ENCODE measurements around the gene HECA. TPM values are rescaled to one million over a fixed set of nuclear protein-coding genes. Genes with fewer than 3 reads are reported as not detected.
"Not testable (repeated sequence)": the region's sequence is repeated elsewhere in the genome, so short reads cannot be mapped to it uniquely, and the experiment has no call there.

HECA gene
- 10 to 100 TPM; 59.6 to 83.3 TPM for total RNA-seq

- Mint-ChIP-seq H3K9me3 (no peaks in the 10 kb centered on the region), H3K27ac (peak within 1 kb of the TSS; percentile 97 to 99), H3K36me3 (peaks cover 27 to 47% of the 10 kb centered on the region in 2 donors)
- DNase-seq (ENCODE audit: low spot score in 2 of 2): peak; percentile 96 to 99
- ATAC-seq: peak; percentile 75 to 87
Measured at GRCh38 chr6:139134817-139135577, at the start of gene HECA. TSS of gene HECA (plus strand) at chr6:139135080. CDS start at chr6:139135397, 317 bp downstream.

DNA sequence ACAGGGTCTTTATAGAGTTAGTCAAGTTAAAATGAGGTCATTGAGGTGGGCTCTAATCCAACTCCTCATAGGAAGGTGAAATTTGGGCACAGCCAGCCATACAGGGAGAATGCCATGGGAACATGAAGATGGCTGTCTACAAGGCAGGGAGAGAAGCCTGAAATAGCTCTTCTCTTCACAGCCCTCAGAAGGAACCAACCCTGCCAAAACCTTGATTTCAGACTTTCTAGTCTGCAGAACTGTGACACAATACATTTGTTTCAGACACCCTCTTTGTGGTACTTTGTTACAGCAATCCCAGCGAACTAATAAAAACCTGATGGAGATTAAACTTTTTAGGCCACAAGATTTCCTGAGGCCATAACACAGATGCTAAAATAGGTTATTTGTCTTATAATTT lies 43.1 kb upstream of the HECA start:
- ATAC-seq (no peak), DNase-seq (ENCODE audit: low spot score in 2 of 2) (no peak)
- H3K9me3 Mint-ChIP-seq: peaks cover 18 to 26% of the 10 kb centered on the region in 2 donors
- H3K36me3 Mint-ChIP-seq: peaks cover 15 to 30% of the 10 kb centered on the region in 2 donors
- no peak overlapping the region for H3K27ac Mint-ChIP-seq

DNA sequence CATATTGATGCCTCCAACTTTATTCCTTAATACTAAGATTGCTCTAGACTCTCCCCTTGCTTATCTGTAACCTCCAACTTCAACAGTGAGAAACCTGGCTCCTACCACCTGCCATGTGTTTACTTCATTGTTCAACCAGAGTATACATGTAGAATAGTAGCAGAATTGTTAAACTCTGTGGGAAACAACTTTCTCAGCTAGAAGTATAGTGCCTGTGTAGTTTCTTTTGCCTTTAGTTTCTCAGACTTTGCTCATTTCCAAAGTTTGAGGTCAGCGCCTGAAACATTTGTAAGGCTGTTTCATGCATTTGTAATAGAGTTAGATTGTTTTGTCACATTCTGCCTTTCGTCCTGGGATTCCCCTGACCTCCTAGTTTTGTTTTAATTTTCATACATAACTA lies 34.9 kb upstream of the HECA start:
- peak in 1 of 2 donors; percentile 17 for DNase-seq (ENCODE audit: low spot score in 2 of 2)
- H3K27ac Mint-ChIP-seq: peak overlapping the region in 1 of 2 donors; percentile 48

GRCh38 chr6:139107051-139107450 lies 27.8 kb upstream of the HECA start:
- ATAC-seq (no peak), DNase-seq (ENCODE audit: low spot score in 2 of 2) (no peak)
- Mint-ChIP-seq H3K27ac (no peak overlapping the region), H3K36me3 (no peaks in the 10 kb centered on the region), H3K9me3 (no peaks in the 10 kb centered on the region)

More for the DNA sequence above, 34.9 kb upstream of the HECA start:
- peaks cover 0 to 4% of the 10 kb centered on the region in 2 donors for H3K9me3 Mint-ChIP-seq
- H3K36me3 Mint-ChIP-seq: no peaks in the 10 kb centered on the region
- peak; percentile 86 to 98 for ATAC-seq

DNA sequence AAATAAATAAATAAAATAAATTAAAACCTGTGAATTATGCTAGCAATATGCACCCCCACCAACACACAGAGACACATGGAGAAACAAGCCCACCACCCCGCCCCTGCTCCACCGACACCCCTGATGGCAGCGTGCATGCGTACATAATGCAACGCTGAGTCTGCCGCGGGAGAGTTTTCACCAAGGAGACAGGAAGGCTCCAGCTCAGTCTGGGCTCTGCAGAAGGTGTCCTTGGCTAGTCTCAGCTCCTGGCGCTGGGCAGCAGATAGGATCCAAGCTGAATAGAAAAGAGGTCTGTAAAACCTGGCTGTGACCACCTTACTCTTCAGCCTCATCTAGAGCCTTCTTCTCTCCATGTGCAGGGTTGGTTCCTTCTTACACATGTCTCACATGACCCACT lies 26.5 kb upstream of the HECA start:
- no peak for DNase-seq (ENCODE audit: low spot score in 2 of 2)

DNA sequence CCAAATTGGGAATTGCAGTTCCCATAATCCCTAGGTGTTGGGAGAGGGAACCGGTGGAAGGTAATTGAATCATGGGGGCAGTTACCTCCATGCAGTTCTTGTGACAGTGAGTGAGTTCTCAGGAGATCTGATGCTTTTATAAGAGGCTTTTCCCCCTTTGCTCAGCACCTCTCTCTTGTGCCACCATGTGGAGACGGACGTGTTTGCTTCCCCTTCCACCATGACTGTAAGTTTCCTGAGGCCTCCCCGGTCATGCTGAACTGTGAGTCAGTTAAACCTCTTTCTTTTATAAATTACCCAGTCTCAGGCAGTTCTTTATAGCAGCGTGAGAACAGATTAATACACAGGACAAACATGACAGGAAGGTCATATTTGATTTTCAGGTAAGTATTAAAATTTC lies 25.3 kb upstream of the HECA start:
- Mint-ChIP-seq H3K36me3 (no peaks in the 10 kb centered on the region), H3K9me3 (no peaks in the 10 kb centered on the region), H3K27ac (no peak overlapping the region)
- no peak for DNase-seq (ENCODE audit: low spot score in 2 of 2)
- peak; percentile 26 to 42 for ATAC-seq

More for the DNA sequence above, 26.5 kb upstream of the HECA start:
- Mint-ChIP-seq H3K27ac (no peak overlapping the region), H3K9me3 (no peaks in the 10 kb centered on the region), H3K36me3 (no peaks in the 10 kb centered on the region)
- no peak for ATAC-seq

DNA sequence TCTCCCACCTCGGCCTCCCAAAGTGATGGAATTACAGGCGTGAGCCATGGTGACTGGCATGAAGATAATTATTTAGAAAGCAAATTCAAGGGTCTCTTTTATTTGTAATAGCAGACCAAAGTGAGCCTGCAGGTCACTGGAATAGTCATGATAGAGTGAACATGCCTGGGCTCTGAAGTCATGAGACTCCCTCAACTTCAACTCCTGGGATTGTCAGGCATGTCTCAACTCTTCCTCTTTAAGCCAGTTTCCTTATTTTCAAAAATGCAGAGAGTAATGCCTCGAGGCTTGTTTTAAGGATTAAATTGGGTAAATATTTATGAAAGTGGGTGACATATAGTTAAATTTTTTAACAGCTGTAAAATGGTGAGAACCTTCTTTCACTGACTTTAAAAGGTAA lies 22.7 kb upstream of the HECA start:
- Mint-ChIP-seq H3K9me3 (no peaks in the 10 kb centered on the region), H3K36me3 (no peaks in the 10 kb centered on the region), H3K27ac (no peak overlapping the region)
- no peak for DNase-seq (ENCODE audit: low spot score in 2 of 2)
- no peak for ATAC-seq

- Mint-ChIP-seq H3K36me3 (peaks cover 0 to under 1% of the 10 kb centered on the region in 2 donors), H3K27ac (peak overlapping the region; percentile 30 to 65)
Measured at GRCh38 chr6:139112561-139112960, 22.3 kb upstream of the HECA start.

DNA sequence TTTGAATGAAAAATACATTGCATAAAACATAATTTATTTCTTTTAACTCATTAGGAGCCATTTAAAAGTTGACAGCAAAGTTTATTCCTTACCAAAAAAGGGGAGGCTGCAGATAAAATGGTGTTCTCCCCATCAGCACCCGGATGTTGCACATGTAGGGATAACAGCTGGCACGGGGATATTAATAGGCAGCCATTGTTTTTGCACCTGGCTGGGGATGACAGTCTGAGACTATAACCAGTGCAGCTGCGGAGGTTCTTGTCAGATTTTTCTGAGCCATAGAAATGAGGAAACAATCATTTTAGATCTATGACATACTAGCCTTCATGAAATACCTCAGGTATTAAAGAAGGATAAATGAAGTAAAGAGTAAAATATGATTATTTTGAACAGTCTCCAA lies 20.1 kb upstream of the HECA start:
- no peak overlapping the region for H3K27ac Mint-ChIP-seq
- ATAC-seq: no peak
- H3K9me3 Mint-ChIP-seq: peaks cover under 1 to 9% of the 10 kb centered on the region in 2 donors

More at GRCh38 chr6:139112561-139112960, 22.3 kb upstream of the HECA start:
- no peak for ATAC-seq
- no peak for DNase-seq (ENCODE audit: low spot score in 2 of 2)
- H3K9me3 Mint-ChIP-seq: peaks cover 0 to under 1% of the 10 kb centered on the region in 2 donors

DNA sequence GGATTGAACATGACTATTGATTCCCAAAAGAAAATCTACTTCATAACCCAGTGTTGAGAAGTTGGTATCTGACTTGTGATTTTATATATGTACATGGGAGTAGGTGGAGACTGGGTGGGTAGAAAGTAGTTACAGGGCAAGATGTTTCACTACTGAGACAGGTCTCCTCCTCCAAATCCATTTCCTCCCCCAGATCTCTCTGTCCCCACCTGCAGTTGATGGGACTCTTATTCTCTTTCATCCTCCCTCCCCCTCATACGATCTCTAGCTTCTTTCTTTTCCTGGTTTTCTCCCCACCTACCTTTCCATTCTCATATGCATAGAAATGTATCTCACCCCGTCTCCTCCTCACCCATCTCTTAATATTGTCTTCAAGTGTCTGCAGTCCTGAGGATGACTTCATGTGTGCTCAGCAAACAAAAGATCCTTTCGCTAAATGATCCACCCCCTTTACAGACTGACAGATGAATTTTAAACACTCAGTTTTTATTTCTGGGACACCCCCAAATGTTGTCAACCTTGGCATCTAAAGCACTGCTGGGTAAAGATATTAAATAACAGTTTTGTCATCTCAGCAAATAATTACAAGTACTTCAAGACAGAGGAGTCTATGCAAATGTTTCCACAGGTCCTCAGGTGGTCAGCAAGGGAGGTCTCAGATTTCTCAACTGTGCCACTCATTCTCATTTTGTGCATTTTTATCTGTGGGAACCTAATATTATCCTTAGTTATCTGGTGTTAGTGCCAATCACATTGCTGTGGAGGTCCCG lies 18.7 kb upstream of the HECA start:
- peak overlapping the region in 1 of 2 donors; percentile 70 for H3K27ac Mint-ChIP-seq
- peaks cover 7 to 16% of the 10 kb centered on the region in 2 donors for H3K9me3 Mint-ChIP-seq
- H3K36me3 Mint-ChIP-seq: peaks cover 16 to 19% of the 10 kb centered on the region in 2 donors
- ATAC-seq: peak; percentile 66 to 81
- DNase-seq (ENCODE audit: low spot score in 2 of 2): no peak

More for the DNA sequence above, 20.1 kb upstream of the HECA start:
- DNase-seq (ENCODE audit: low spot score in 2 of 2): no peak
- H3K36me3 Mint-ChIP-seq: peaks cover 8 to 11% of the 10 kb centered on the region in 2 donors

DNA sequence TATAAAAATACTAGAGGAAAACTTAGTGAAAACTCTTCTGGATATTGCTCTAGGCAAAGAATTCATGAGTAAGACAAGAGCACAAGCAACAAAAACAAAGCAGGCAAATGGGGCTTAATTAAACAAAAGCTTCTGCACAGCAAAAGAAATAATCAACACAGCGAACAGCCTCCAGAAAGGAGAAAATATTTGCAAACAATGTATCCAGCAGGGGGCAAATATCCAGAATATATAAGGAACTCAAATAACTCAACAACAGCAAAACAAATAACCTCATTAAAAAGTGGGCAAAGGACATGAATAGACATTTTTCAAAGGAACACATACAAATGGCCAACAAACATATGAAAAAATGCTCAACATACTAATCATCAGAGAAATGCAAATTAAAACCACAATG lies 17.1 kb upstream of the HECA start:
- DNase-seq (ENCODE audit: low spot score in 2 of 2) (no peak), ATAC-seq (no peak)
- Mint-ChIP-seq H3K27ac (no peak overlapping the region), H3K36me3 (peaks cover 16 to 19% of the 10 kb centered on the region in 2 donors), H3K9me3 (peaks cover 7 to 16% of the 10 kb centered on the region in 2 donors)

DNA sequence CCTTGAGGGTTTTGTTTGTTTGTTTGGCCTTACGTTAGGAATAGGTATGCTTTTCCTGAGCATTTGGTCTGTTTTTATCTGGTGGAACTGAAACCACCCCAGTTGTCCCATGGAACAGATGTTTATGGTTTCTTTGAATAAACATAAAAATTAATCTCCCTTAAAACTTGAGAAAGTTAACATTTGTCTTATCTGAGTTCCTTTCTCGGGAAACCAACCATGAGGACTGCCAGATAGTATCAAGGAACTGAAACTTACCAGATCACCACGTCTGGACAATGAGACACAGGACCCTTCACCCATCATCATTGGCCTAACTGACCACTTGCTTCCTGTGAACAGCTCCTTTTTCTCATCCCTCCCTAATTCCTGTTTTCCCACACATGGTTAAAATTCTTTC lies 15.3 kb upstream of the HECA start:
- no peak overlapping the region for H3K27ac Mint-ChIP-seq
- peaks cover 7 to 16% of the 10 kb centered on the region in 2 donors for H3K9me3 Mint-ChIP-seq

GRCh38 chr6:139122823-139123222 lies 12.1 kb upstream of the HECA start:
- Mint-ChIP-seq H3K9me3 (peaks cover 7 to 12% of the 10 kb centered on the region in 2 donors), H3K36me3 (peaks cover 13 to 27% of the 10 kb centered on the region in 2 donors)
- not testable (repeated sequence) for ATAC-seq; DNase-seq (ENCODE audit: low spot score in 2 of 2); H3K27ac Mint-ChIP-seq

More for the DNA sequence above, 15.3 kb upstream of the HECA start:
- no peak for ATAC-seq
- DNase-seq (ENCODE audit: low spot score in 2 of 2): no peak
- H3K36me3 Mint-ChIP-seq: peaks cover 16 to 19% of the 10 kb centered on the region in 2 donors

DNA sequence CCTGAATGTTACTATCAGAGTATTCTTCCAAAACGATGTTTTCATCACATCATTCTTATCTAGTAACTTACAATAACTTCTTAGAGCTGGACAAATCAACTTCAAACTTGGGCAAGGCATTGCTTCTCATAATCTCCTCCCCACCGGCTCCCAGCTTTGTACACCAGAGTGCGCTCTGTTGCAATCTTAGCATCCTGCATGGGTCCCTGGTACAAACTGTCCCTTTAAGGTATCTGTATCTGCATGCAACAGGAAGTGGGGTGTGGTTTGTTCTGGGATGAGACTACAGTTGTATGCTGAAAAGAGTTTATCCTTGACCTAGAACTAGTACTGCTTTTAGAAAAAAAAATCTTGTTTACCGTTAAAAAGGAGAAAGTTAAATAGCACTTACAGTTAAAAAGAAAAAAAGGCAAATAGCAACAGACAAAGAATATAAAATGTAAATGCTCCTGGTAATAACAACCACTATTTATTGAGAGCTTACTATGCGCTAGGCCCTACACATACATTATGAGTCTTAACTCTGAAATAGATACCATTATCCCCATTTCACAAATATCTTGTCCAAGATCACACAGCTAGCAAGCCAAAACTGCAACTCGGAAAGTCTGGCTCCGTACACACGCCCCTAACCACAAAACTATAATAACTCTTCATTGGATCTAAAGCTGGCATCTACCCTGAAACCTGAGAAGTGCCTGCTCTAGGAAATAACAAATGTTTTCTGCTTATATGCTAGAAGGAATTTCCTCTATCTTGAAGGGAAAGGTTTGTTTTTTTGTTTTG lies 9.8 kb upstream of the HECA start:
- H3K27ac Mint-ChIP-seq: peak overlapping the region; percentile 29 to 62
- peak; percentile 95 to 98 for ATAC-seq
- H3K36me3 Mint-ChIP-seq: peaks cover 4 to 13% of the 10 kb centered on the region in 2 donors
- peak; percentile 69 to 75 for DNase-seq (ENCODE audit: low spot score in 2 of 2)
- H3K9me3 Mint-ChIP-seq: peaks cover 3% of the 10 kb centered on the region in 2 donors

- Mint-ChIP-seq H3K27ac (peak overlapping the region; percentile 62 to 84), H3K9me3 (no peaks in the 10 kb centered on the region), H3K36me3 (peaks cover 0 to 8% of the 10 kb centered on the region in 2 donors)
- DNase-seq (ENCODE audit: low spot score in 2 of 2) (no peak), ATAC-seq (peak; percentile 59 to 71)
Measured at GRCh38 chr6:139126255-139126654, 8.6 kb upstream of the HECA start.

DNA sequence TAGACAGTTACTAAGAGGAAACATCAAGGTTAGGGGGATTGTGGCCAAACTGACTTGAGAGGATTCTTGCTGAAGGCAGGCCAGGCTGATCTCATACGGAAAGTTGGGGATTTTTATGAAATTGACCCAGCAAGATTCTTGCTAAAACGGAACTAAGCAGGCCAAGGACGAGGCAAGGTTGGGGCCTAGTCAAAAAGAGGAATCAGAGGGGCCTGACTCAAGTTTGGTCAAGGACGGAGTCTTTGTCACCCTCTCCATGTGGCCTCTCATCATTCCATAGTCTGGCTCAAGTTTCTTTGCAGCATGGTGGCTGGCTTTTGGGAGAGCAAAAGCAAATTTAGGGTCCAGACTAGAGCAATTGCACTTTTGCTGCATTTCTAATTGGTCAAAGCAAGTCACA lies 7.9 kb upstream of the HECA start:
- Mint-ChIP-seq H3K9me3 (no peaks in the 10 kb centered on the region), H3K27ac (peak overlapping the region in 1 of 2 donors; percentile 62), H3K36me3 (peaks cover 0 to 8% of the 10 kb centered on the region in 2 donors)
- DNase-seq (ENCODE audit: low spot score in 2 of 2) (no peak), ATAC-seq (peak in 1 of 2 donors; percentile 21)
